Body of pancreas (tissue), 4 donors: ENCODE data around the gene PTPN7.

ENCODE experiments used
- POLR2A ChIP-seq, 3 donors: fragments of 450-650 bp; IDR thresholded peaks; one replicate each; pipeline ENCODE4 v1.6.1; 2016; ENCODE audit warnings: antibody characterized with exemption in 3 of 3, mild to moderate bottlenecking in 2 of 3
- TF ChIP-seq, protein P1 (sequence below), 7 experiments: fragments of 450-650 bp in 4 of 7; fragments of 200-600 bp in 3 of 7; sonication (generic) in 3 of 7; IDR thresholded peaks; one replicate each; pipeline ENCODE4 v1.5.1; 2016 to 2019; ENCODE audit warnings: antibody characterized with exemption in 7 of 7

DNA sequence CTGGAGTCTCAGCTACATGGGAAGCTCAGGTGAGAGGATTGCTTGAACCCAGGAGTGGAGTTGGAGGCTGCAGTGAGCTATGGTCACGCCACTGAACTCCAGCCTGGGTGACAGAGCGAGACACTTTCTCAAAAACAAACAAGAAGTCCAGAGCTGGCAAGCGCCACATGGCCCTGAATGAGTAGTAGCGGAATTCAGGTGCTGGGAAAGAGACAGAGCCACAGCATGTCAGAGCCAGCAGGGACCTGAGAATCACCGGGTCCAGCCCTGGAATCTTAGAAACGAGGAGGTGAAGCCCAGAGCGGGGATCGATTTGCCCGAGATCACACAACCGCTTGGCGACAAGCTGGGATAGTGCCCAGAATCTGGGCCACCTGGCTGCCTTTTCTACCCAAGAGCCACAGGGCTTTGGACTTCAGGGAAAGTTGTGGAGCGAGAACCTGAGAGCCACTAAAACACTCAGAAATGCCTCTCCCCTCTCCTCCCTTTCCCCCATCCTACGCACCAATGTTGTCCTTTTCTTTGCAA is 25.7 kb downstream of the PTPN7 start:
- TF ChIP-seq, protein P1, sequence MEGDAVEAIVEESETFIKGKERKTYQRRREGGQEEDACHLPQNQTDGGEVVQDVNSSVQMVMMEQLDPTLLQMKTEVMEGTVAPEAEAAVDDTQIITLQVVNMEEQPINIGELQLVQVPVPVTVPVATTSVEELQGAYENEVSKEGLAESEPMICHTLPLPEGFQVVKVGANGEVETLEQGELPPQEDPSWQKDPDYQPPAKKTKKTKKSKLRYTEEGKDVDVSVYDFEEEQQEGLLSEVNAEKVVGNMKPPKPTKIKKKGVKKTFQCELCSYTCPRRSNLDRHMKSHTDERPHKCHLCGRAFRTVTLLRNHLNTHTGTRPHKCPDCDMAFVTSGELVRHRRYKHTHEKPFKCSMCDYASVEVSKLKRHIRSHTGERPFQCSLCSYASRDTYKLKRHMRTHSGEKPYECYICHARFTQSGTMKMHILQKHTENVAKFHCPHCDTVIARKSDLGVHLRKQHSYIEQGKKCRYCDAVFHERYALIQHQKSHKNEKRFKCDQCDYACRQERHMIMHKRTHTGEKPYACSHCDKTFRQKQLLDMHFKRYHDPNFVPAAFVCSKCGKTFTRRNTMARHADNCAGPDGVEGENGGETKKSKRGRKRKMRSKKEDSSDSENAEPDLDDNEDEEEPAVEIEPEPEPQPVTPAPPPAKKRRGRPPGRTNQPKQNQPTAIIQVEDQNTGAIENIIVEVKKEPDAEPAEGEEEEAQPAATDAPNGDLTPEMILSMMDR (IDR thresholded peaks at IDR 0.05) = no peak
- no peak for TF ChIP-seq POLR2A (IDR thresholded peaks at IDR 0.05)
